SK-N-MC (cell line): ENCODE data around the gene FAXC.

ENCODE experiments used
- EZH2 ChIP-seq: fragments of 200-600 bp; sonication (generic); IDR thresholded peaks from one replicate; pipeline ENCODE4 v1.6.1; 2017; ENCODE audit warnings: antibody characterized with exemption
- POLR2AphosphoS5 ChIP-seq: IDR thresholded peaks from 2 replicates; pipeline ENCODE4 v1.6.1; 2012; ENCODE audit warnings: mild to moderate bottlenecking, low read depth, low read length, borderline replicate concordance

DNA sequence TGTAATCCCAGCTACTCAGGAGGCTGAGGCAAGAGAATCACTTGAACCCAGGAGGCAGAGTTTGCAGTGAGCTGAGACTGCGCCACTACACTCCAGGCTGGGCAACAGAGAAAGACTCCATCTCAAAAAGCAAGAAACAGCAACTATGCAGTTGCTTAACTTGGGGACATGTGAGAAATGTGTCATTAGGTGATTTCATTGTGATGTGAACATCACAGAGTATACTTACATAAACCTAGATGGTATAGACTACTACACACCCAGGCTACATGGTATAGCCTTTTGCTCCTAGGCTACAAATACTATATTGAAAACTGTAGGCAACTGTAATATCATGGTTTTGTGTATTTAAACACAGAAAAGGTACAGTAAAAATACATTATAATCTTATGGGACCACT, 47.8 kb upstream of the FAXC start:
- TF ChIP-seq POLR2AphosphoS5 (no peak), EZH2 (no peak)
